H4 (cell line): ENCODE data around the gene SHC2. TPM values are rescaled to one million over a fixed set of nuclear protein-coding genes. Genes with fewer than 3 reads are reported as not detected.

ENCODE experiments used
- DNase-seq: peaks from one replicate; pipeline ENCODE4 v3.0.0-alpha.2; 2015; ENCODE audit warnings: low spot score
- total RNA-seq: library from RNA; depleted of rRNA; stranded (reverse); fragments of >200 nt; shearing (Covaris generic); gene quantifications from 2 replicates; pipeline ENCODE4 v1.2.3, GENCODE V29; 2014

SHC2 gene
- total RNA-seq, 1 experiment from 2014 or later: 2.0 TPM

GRCh38 chr19:472005-472858, 11.4 kb upstream of the SHC2 start:
- no peak for DNase-seq

DNA sequence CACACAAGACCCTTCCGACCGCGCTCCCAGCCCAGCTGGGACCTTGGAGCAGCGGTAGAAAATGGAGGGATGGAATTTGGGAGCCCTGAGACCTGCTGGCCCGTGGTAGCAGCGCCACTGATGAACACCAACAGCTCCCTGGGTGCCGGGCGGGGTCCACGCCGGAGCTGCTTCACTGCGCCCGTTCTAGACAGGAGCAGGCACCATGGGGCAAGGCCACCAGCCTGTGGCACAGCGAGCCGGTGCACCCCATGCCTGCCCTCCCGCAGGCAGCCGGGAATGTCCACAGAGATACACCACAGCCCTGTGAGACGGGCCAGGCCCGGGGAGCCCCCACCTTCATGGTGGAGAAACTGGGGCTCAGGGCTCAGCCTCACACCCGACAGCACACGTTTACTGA, 9.9 kb upstream of the SHC2 start:
- no peak for DNase-seq

GRCh38 chr19:469833-470232, 9.0 kb upstream of the SHC2 start:
- no peak for DNase-seq

GRCh38 chr19:468587-469256, 7.9 kb upstream of the SHC2 start:
- no peak for DNase-seq

DNA sequence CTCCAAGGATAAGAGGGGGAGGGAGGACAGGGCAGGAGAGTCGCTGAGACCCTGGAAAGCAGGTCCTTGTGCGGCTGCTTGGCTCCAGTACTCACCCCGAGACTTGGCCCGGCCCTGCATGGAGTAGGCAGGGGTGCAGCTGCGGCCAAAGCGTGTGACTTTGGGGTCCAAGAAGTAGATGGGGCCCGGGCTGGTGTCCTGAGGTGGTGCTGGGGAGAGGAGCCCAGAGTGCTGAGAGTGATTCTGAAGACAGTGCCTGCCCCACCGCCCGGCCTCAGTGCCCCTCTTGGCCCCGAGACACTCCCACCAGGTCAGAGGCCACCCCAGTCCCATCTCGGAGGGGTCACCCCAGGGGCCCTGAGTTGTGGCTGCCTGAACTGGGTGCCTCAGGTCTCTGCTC, 6.7 kb upstream of the SHC2 start:
- no peak for DNase-seq

GRCh38 chr19:465056-465816, 4.4 kb upstream of the SHC2 start:
- DNase-seq: no peak

DNA sequence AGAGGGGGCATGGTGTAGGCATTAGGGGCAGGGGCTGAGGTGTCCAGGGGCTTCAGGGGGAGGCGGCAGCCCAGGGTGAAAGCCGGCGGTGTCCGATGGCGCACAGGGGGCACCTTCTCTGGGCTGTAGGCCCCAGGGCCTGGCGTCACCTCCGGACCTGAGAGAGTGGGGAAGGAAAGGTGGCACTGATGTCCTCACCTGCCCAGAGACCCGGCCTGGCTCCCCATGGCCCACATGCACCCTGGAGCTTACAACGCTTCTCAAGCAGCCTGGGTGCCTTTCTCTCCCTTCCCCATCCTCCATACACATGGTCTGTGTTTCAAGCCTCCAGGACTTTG, 3.3 kb upstream of the SHC2 start:
- no peak for DNase-seq

DNA sequence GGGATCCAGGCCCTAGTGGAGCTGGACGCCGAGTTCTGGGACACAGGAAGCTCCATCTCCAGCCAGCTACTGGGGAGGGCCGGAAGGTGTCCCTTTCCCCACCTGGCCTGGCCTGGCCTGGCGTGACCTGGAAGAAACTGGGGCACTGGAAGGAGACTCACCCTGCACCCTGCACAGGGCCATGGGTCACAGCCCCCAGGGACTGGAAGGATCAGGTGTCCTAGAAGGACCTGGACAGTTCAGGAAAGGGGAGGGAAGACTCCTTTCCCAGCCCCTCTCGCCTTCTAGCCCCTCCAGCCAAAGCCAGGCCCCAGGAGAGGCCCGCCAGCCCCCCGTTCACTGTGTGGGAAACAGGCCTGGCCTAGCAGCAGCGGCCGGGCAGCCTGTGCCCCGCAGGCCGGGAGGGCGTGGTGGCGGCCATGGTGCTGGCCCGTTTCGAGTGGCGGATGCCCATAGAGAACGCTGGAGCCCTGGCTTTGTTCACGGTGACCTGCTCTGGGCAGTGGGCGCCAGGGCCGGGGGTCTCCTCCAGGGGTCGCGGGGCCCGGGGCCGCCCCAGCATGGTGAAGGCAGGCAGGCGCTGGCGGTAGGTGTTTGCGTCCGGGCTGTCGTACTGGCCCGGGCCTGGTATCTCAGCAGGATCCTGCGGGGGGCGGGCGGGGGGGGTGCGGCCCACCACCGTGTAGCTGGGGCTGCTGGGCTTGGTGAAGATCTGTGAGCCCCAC, 2.8 kb upstream of the SHC2 start:
- DNase-seq: no peak

GRCh38 chr19:461721-462551, 1.1 kb upstream of the SHC2 start:
- no peak for DNase-seq

DNA sequence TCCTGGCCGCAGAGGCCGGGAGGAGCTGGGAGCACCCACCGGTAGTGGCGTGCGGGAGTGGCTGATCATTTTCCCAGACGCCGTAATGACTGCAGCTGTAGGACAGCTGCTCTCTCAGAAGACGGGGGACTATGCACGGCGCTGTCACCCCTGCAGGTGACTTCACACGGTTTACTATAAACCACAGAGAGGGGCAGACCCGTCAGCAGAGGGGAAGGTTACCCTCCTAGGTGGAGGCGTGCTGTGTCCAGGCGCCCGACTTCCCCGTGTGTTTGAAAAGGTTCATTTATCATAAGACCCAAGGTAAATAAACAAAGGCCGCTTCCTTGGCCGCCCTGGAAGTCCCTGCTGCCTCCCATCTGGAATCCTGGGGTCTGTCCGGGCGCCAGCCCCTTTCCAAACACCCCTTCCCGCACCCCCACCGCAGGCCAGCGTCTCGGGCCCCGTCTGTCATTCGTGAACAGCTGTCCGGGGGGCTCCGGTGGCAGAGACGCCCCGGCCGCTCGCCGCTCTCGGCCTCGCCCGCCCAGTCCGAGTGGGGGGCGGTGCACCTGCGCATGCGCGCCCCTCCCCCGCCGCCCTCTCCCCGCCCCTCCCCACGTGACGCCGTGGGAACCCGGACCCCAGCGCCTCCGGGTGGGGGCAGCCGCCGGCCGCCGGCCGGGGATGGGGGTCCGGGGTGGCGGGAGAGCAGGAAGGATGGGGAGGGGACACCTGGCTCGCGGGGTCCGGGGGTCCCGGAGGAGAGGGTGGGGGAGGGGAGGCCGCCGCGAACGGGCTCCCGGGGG, 915 bp downstream of the SHC2 start:
- peak; percentile 45 for DNase-seq

DNA sequence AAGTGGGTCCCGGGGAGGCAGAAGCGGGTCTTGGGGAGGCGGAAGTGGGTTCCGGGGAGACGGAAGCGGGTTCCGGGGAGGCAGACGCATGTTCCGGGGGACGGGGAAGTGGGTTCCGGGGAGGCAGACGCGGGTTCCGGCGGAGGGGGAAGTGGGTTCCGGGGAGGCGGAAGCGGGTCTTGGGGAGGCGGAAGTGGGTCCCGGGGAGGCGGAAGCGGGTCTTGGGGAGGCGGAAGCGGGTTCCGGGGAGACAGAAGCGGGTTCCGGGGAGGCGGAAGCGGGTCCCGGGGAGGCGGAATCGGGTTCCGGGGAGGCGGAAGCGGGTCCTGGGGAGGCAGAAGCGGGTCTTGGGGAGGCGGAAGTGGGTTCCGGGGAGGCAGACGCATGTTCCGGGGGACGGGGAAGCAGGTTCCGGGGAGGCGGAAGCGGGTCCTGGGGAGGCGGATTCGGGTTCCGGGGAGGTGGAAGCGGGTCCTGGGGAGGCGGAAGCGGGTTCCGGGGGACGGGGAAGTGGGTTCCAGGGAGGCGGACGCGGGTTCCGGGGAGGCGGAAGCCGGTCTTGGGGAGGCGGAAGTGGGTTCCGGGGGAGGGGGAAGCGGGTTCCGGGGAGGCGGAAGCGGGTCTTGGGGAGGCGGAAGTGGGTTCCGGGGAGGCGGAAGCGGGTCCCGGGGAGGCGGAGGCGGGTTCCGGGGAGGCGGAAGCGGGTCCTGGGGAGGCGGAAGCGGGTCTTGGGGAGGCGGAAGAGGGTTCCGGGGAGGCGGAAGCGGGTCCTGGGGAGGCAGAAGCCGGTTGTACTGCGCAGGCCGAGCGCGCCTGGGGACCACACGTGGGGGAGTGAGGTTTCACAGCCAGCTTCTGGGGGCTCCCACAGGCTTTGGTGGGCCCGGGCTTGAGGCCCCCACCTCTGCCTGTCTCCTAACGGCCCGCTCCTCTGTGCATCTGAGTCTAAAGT, 2.5 kb downstream of the SHC2 start:
- DNase-seq: no peak

- no peak for DNase-seq
Measured at GRCh38 chr19:457636-458035, 3.2 kb downstream of the SHC2 start.

DNA sequence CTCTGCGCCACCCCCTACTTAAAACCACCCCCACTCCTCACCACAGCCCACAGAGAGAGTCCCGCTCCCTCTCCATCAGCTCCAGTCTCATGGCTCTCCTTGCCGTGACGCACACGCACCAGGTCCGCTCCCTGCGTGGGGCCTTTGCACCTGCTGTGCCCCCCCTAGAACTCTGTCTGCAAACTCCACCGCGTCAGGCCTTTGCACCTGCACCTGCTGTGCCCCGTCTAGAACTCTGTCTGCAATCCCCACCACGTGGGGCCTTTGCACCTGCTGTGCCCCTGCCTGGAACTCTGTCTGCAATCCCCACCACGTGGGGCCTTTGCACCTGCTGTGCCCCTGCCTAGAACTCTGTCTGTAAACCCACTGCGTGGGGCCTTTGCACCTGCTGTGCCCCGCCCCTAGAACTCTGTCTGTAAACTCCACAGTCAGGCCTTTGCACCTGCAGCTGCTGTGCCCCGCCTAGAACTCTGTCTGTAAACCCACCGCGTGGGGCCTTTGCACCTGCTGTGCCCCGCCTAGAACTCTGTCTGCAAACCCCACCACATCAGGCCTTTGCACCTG, 4.2 kb downstream of the SHC2 start:
- no peak for DNase-seq

- no peak for DNase-seq
Measured at GRCh38 chr19:455851-456546, 4.8 kb downstream of the SHC2 start.

GRCh38 chr19:455031-455705, 5.7 kb downstream of the SHC2 start:
- DNase-seq: no peak

DNA sequence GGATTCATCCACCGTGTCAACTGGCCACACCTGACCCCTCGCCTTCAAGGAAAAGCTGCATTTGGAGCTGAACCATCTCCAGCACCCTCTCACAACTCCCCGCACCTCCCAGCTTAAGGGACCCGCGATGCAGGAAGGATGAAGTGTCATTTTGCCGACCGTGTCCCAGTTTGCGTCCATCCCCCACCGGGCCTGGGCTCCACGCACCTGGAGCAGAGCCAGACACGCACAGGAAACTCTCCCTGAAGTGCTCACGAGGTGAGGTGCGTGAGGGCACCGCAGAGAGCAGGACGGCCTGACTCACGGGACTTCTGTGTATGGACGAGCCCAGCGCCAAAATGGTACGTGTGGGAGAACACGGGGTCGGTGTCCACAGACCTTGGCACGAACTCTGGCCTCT, 7.2 kb downstream of the SHC2 start:
- DNase-seq: no peak

DNA sequence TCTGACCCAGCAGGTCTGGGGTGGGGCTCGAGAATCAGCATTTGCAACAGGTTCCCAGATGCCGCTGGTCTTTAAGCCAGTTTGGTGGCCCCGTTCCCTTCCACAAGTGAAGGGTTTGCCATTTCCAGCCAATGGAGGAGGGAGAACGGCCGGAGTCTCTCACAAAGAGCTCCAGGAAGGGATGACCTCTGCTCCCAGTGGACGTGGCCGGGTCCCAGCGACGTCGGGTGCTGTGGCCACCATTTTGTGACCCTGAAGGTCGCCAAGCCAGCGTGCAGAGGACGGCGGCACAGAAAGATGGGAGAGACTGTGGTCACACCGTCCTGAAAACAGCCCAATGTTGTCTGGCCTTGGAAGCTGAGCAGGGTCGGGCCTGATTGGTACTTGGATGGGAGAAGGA, 8.0 kb downstream of the SHC2 start:
- DNase-seq: no peak
